ENCODE measurements around the gene CCSER1. TPM values are rescaled to one million over a fixed set of nuclear protein-coding genes. Genes with fewer than 3 reads are reported as not detected.
"Not testable (repeated sequence)": the region's sequence is repeated elsewhere in the genome, so short reads cannot be mapped to it uniquely, and the experiment has no call there.

CCSER1 gene
- total RNA-seq, 2 donors from 2014 or later, result 11.8 to 12.5 TPM

DNA sequence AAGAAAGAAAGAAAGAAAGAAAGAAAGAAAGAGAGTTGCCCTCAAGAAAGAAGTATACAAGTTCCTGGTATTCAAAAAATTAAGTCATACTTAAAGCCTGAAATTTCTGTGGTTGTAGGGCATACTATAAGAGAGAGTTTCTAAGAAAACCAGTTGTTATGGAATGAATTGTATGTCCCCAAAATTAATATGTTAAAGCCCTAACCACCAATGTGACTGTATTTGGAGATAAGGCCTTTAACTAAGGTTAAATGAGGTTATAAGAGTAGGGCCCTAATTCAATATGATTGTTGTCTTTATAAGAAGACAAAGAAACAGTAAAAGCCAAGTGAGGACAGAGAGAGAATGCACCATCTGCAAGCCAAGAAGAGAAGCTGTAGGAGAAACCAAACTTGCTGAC lies 521.1 kb downstream of the CCSER1 start:
- no peak overlapping the region for H3K4me3 ChIP-seq
- no peak for DNase-seq (ENCODE audit: low spot score)
- H3K36me3 ChIP-seq, result no peaks in the 10 kb centered on the region
- H3K9me3 ChIP-seq, result no peaks in the 10 kb centered on the region
- H3K27me3 ChIP-seq, result no peaks in the 10 kb centered on the region
- TF ChIP-seq, protein P1, sequence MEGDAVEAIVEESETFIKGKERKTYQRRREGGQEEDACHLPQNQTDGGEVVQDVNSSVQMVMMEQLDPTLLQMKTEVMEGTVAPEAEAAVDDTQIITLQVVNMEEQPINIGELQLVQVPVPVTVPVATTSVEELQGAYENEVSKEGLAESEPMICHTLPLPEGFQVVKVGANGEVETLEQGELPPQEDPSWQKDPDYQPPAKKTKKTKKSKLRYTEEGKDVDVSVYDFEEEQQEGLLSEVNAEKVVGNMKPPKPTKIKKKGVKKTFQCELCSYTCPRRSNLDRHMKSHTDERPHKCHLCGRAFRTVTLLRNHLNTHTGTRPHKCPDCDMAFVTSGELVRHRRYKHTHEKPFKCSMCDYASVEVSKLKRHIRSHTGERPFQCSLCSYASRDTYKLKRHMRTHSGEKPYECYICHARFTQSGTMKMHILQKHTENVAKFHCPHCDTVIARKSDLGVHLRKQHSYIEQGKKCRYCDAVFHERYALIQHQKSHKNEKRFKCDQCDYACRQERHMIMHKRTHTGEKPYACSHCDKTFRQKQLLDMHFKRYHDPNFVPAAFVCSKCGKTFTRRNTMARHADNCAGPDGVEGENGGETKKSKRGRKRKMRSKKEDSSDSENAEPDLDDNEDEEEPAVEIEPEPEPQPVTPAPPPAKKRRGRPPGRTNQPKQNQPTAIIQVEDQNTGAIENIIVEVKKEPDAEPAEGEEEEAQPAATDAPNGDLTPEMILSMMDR (IDR thresholded peaks at IDR 0.05), result no peak
- H3K27ac ChIP-seq, result no peak overlapping the region
- H3K4me1 ChIP-seq, result no peaks in the 10 kb centered on the region

DNA sequence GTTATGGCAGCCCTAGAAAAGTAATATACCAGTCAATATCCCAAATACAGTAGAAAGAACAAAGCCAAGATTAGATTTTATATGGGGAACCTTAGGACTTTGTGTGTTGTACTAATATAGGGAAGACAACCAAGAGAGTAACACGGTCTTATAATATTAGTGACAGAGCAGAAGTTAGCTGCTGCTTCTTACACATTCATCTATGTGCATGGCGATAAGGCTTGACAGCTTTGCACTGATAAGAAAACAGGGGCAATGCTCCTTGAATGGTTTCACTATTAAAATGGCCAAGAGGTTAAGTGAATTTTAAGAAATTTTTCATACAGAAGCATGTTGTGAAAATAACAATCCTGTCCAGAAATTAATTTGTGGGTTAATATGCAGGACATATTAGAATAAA lies 521.6 kb downstream of the CCSER1 start:
- no peaks in the 10 kb centered on the region for H3K36me3 ChIP-seq
- no peak overlapping the region for H3K4me3 ChIP-seq
- H3K27ac ChIP-seq, result no peak overlapping the region
- DNase-seq (ENCODE audit: low spot score), result no peak
- H3K9me3 ChIP-seq, result no peaks in the 10 kb centered on the region
- H3K27me3 ChIP-seq, result no peaks in the 10 kb centered on the region
- TF ChIP-seq, protein P1 (IDR thresholded peaks at IDR 0.05), result no peak
- no peaks in the 10 kb centered on the region for H3K4me1 ChIP-seq

DNA sequence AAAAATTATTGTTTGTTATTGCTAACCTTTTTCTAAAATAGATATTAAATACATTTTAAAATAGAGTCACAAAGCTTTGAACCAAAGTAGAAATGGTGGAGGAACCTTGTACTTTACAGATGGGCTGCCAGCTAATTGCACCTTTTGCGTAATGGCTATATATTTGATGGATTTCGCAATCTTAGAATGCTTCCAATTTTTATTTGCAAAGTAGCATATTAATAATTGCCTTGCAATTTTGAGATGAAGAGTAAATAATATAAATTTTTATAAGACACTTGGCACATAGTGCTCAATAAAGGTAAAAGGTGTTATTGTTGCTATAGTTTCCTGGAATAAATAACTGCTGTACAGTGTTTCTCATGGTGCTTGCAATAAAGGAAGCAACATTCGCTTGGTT lies 533.5 kb downstream of the CCSER1 start:
- Histone ChIP-seq H3K27me3 (no peaks in the 10 kb centered on the region), H3K4me1 (no peaks in the 10 kb centered on the region), H3K9me3 (no peaks in the 10 kb centered on the region), H3K36me3 (no peaks in the 10 kb centered on the region), H3K4me3 (no peak overlapping the region), H3K27ac (no peak overlapping the region)
- no peak for DNase-seq (ENCODE audit: low spot score)
- TF ChIP-seq, protein P1 (IDR thresholded peaks at IDR 0.05), result no peak

DNA sequence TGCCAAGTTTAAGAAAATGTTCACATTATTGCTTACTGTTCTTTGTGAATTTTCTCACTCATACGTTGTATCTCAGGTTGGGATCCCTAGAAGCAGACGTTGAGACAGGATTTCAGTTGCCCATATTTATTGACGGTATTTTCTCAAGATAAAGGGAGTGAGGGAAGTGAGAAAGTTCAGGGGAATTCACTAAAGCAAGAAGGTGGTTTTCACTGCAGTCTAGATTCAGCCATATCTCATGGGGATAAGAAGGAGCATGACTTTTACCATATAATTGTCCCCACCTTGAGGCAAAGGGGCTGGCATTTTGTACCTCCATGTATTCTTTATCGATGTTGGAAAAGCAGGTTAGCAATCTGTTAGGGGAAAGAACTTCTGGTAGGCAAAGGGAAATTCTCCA lies 543.0 kb downstream of the CCSER1 start:
- H3K36me3 ChIP-seq, result no peaks in the 10 kb centered on the region
- no peak overlapping the region for H3K4me3 ChIP-seq
- H3K9me3 ChIP-seq, result no peaks in the 10 kb centered on the region
- no peaks in the 10 kb centered on the region for H3K4me1 ChIP-seq
- no peaks in the 10 kb centered on the region for H3K27me3 ChIP-seq
- no peak for DNase-seq (ENCODE audit: low spot score)
- no peak overlapping the region for H3K27ac ChIP-seq
- TF ChIP-seq, protein P1 (IDR thresholded peaks at IDR 0.05), result no peak

DNA sequence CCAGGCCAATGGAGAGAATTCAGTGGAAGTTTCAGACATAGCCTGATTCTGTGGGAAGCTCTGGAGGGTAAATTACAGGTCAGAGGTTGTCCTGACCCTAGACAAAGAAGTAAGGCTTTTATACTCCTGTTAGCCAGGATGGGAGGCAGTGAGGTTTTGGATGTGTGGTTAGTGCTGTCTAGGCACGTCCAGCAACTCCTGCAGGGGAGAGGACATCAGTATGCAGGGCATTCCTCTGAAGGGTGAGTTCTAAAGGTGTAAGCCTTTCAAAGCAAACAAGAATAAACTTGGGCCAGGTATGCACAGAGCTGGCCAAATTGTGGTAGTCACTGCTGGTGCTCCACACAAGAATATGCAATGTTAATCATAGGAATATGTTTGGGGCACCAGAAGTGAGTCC lies 562.5 kb downstream of the CCSER1 start:
- Histone ChIP-seq H3K27me3 (no peaks in the 10 kb centered on the region), H3K4me3 (no peak overlapping the region), H3K27ac (no peak overlapping the region), H3K36me3 (no peaks in the 10 kb centered on the region), H3K4me1 (no peaks in the 10 kb centered on the region), H3K9me3 (no peaks in the 10 kb centered on the region)
- TF ChIP-seq, protein P1 (IDR thresholded peaks at IDR 0.05), result no peak
- DNase-seq (ENCODE audit: low spot score), result no peak

DNA sequence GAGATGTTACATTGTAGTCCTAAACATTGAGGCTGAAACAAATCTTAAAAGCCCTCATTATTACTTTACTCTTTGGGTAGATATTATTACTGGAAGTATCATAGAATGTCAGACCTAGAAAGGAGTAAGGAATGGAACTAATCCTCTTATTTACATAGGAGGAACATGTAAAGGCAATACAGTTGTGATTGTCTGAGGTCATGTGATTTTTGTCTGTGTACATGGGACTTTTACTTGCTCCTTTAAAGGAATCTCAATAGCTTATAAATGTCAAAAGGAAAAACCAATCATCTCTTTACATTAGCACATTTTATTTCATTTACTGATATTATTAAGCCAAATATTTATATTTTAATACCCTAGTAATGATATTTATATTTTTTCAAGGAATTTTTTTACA lies 568.2 kb downstream of the CCSER1 start:
- H3K27me3 ChIP-seq, result no peaks in the 10 kb centered on the region
- no peak overlapping the region for H3K27ac ChIP-seq
- no peak overlapping the region for H3K4me3 ChIP-seq
- no peak for DNase-seq (ENCODE audit: low spot score)
- H3K4me1 ChIP-seq, result no peaks in the 10 kb centered on the region
- TF ChIP-seq, protein P1 (IDR thresholded peaks at IDR 0.05), result no peak
- H3K36me3 ChIP-seq, result no peaks in the 10 kb centered on the region
- H3K9me3 ChIP-seq, result no peaks in the 10 kb centered on the region

DNA sequence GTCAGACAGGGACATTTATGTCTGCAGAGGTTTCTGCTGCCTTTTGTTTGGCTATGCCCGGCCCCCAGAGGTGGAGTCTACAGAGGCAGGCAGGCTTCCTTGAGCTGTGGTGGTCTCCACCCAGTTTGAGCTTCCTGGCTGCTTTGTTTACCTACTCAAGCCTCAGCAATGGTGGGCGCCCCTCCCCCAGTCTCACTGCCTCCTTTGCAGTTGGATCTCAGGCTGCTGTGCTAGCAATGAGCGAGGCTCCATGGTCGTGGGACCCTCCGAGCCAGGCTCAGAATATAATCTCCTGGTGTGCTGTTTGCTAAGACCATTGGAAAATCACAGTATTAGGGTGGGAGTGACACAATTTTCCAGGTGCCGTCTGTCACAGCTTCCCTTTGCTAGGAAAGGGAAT lies 578.3 kb downstream of the CCSER1 start:
- not testable (repeated sequence) for H3K36me3 ChIP-seq; H3K27me3 ChIP-seq; H3K9me3 ChIP-seq; H3K4me3 ChIP-seq; H3K27ac ChIP-seq; DNase-seq (ENCODE audit: low spot score); H3K4me1 ChIP-seq
